Fibroblast of gingiva (primary cell): ENCODE data around the gene CARD10.
A peak's percentile ranks its signal among the peaks of the same experiment; 100 is the strongest.

Experiments used
- DNase-seq: peaks from one replicate; pipeline ENCODE4 v3.0.0-alpha.2; 2011; ENCODE audit warnings: low read depth

Gene CARD10, protein sequence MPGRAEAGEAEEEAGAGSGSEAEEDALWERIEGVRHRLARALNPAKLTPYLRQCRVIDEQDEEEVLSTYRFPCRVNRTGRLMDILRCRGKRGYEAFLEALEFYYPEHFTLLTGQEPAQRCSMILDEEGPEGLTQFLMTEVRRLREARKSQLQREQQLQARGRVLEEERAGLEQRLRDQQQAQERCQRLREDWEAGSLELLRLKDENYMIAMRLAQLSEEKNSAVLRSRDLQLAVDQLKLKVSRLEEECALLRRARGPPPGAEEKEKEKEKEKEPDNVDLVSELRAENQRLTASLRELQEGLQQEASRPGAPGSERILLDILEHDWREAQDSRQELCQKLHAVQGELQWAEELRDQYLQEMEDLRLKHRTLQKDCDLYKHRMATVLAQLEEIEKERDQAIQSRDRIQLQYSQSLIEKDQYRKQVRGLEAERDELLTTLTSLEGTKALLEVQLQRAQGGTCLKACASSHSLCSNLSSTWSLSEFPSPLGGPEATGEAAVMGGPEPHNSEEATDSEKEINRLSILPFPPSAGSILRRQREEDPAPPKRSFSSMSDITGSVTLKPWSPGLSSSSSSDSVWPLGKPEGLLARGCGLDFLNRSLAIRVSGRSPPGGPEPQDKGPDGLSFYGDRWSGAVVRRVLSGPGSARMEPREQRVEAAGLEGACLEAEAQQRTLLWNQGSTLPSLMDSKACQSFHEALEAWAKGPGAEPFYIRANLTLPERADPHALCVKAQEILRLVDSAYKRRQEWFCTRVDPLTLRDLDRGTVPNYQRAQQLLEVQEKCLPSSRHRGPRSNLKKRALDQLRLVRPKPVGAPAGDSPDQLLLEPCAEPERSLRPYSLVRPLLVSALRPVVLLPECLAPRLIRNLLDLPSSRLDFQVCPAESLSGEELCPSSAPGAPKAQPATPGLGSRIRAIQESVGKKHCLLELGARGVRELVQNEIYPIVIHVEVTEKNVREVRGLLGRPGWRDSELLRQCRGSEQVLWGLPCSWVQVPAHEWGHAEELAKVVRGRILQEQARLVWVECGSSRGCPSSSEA

GRCh38 chr22:37519268-37520195, at the start of gene CARD10:
CARD10 (minus strand) TSS chr22:37519415; CDS start chr22:37519200, 215 bp downstream.
- no peak for DNase-seq

DNA sequence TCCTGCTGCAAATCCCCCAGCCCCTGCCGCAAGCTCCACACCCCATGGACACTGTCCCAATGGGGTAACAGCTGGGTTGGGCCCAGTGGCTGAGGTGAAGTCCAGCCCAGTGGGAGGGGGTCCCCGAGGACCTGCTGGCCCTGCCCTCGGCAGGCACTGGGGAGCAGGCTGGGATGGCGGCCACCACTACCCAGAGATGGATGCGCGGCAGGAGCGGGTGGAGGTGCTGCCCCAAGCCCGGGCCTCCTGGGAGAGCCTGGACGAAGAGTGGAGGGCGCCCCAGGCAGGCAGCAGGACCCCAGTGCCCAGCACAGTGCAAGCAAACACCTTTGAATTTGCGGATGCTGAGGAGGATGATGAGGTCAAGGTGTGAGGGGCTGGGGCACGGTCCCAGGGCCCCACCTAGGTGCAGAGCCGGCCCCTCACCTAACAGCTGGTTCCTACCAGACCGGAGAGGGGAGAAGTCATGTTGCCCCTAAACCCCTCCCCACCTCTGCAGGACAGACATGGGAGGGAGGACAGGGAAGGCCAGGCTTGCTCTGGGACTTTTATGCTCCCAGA, 49.3 kb upstream of the CARD10 start:
- DNase-seq = no peak

DNA sequence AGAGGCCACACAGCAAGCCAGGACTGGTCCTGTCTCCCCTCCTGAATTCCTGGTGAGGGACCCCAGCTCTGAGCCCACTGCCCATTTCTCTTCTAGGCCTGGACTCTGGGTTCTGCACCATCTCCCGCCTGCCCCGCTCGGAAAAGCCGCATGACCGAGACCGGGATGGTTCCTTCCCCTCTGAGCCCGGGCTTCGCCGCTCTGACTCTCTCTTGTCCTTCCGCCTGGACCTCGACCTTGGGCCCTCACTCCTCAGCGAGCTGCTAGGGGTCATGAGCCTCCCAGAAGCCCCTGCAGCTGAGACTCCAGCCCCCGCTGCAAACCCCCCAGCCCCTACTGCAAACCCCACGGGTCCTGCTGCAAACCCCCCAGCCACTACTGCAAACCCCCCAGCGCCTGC, 48.8 kb upstream of the CARD10 start:
- no peak for DNase-seq

GRCh38 chr22:37566903-37567798, 47.9 kb upstream of the CARD10 start:
- DNase-seq = peak; percentile 40

- DNase-seq = no peak
Measured at GRCh38 chr22:37566329-37566837, 47.2 kb upstream of the CARD10 start.

DNA sequence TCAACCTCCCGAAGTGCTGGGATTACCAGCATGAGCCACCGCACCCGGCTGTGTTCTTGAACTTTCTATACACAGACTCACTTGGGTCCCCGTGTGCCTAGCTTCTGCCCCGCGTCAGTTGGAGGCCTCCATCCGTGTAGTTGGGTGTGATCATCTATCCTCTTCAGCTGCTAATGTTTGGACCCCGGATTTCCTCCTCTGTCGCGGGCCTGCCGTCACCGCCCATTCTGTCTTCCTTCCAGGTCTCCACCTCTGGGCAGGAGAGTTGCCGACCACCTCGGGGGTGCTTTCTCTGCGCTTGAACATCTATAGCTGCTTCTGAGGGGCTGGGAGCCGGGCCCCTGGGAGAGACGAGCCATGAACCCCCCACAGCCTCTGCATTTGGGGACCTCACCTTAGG, 46.6 kb upstream of the CARD10 start:
- no peak for DNase-seq

DNA sequence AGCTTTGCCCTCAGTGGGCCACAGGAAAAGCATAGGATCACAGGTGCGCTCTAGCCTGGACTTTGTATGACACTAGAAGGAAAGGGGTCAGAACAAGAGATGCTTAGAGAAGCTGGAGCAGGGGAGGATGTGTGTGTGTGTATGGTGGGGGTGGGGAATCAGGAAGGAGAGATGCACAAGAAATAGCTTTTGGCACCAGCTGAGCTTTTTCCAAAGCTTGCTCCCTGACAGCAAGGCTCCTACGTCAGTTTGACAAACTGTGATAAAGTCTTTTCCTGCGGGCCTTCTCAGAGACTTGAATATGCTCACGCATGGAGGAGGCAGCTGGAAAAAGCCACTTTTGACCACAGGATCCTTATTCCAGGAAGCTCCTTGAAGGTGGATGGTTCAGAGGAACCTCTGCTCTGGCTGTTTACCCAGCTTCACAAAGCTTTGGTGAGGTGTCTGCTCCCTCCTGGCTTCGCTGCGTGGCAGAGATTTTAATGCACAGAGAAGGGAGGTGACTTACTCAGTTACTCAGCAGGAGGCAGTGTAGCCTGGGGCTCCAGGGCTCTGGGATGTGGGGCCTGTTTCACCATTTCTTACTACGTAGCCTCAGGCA, 45.0 kb upstream of the CARD10 start:
- DNase-seq = peak; percentile 27

DNA sequence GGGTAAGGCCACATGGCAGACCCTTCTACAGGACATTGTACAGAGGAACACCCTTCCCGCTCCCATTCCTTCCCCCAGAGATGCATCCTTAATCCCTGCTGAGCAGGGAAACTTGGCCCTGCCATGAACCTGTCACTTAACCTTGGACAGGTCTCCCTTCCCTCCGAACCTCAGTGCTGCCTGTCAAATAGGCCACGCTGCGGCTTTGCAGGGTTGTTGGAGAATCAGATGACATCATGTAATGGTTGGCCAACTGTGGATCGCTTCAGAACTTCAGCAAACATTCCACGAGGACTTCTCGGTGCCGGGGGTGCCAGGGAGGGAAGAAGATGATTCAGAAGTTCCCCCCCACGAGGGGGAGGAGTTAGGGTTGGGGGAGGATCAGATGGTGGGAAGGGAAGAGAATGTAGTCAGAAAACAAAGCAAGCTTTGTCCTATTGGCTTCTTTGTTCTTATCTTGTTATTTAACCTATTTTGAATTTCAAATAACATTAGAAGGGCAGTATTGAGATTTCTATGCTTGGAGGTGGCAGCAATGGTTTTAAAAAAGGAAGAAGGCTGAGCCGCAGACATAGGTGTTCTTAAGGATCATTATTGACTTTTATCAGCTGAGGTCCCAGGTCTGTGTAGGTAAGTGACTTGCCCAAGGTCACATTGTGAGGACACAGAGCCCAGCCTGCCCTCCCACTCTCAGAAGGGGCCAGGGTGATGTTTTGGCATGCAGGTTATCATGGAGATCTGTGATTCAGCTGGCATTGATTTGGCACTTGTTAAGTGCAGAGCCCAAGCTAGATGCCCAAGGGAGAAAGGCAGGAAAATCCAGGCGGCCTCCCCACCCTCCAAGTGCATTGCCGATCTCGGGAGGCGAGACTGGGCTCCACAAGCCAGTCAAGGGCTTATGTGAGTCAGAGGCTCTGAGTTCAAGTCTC, 44.2 kb upstream of the CARD10 start:
- peak; percentile 91 for DNase-seq

GRCh38 chr22:37562049-37562875, 43.0 kb upstream of the CARD10 start:
- no peak for DNase-seq

- DNase-seq = peak; percentile 79
Measured at GRCh38 chr22:37561212-37562048, 42.2 kb upstream of the CARD10 start.

- peak; percentile 51 for DNase-seq
Measured at GRCh38 chr22:37560608-37561211, 41.5 kb upstream of the CARD10 start.

- DNase-seq = peak; percentile 63
Measured at GRCh38 chr22:37559901-37560607, 40.8 kb upstream of the CARD10 start, which contains the start of gene CDC42EP1. CDC42EP1 (plus strand) TSS chr22:37560480; CDS start chr22:37566350, 5,870 bp downstream.

DNA sequence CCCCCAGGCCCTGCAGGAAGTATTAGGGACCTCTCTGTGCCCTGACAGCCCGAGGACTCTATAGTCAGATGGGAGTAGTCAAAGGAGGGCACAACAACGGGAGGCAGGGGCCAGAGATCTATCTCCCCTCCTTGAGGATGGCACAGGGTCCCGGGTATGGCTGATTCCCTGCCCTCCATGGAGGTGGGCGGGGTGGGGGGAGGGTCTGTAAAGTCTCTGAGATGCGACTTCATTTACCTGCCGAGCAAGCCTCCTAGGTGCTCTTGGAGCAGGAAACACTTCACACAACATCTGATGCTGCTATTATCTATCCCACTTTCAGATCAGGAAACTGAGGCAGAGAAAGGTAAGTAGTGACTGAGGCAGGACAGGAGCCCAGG, 40.3 kb upstream of the CARD10 start:
- no peak for DNase-seq

DNA sequence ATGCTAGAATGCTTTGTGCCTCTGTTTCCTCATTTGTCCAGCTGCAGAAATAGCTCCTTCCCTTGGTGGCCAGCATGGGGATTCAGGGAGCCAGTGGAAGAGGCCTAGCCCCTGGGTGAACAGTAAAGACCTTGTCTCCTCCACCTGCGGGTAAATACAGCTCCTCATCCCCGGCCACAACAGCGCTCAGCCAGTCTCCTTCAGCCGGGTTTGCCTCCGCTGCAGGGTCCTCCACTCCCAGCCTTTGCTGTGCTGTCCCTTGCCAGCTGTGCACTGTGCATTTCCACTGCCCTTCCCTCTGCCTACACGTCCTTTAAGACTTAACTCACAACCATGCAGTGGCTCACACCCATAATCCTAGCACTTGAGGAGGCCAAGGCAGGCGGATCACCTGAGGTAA, 39.6 kb upstream of the CARD10 start:
- no peak for DNase-seq

DNA sequence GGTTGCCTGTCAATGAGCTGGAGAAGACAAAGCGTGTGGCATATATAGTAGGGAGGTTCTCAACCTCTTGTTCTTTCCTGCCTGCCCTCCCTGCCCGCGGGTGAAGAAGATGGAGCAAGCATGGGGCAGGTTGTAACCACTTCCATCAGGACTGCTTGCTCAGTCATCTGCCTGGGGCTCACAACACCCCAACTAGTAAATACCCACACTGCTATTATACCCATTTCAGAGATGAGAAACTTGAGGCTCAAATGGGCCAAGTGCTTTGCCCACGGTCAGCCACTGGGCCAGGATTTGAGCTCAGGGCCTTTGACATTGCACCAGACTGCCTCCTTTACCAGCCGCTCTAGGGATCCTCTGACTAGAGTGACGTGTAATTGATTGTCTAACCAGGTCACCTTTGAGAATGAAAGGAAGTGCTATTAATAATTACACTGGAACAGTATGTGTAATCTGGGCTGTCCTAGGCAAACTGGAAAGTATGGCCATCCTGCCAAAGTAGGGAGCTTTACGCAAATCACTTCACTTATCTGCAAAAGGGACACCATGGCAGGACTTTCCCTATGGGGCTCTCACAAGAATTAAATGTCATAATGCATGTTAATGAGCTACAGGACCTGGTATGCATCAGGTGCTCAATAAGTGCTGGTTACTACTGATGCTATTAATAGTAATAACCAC, 38.2 kb upstream of the CARD10 start:
- DNase-seq = no peak
